Kidney (tissue), 14 donors: Measurements from ENCODE around the gene BABAM2. TPM values are rescaled to one million over a fixed set of nuclear protein-coding genes. Genes with fewer than 3 reads are reported as not detected.
"Not testable (repeated sequence)": the region's sequence is repeated elsewhere in the genome, so short reads cannot be mapped to it uniquely, and the experiment has no call there.

ENCODE experiments used
- DNase-seq, 5 donors: peaks; one replicate each; pipeline ENCODE4 v3.0.0-alpha.2; 2013 to 2020
- FAIRE-seq: peaks from 2 replicates; lab custom pipeline; 2012; peaks lifted over from hg19 to GRCh38; lab: Jason Lieb, UNC
- H3K27ac ChIP-seq, 2 donors: one replicate each; pipeline ENCODE4 v1.7.0; 2013; ENCODE audit warnings: low read depth in 2 of 2, low read length in 2 of 2, inconsistent platforms in 1 of 2
- H3K27me3 ChIP-seq: one replicate; pipeline ENCODE4 v1.7.1; 2013; ENCODE audit warnings: low read length, inconsistent platforms; ENCODE audit not compliant: control insufficient read depth, insufficient read depth
- H3K36me3 ChIP-seq, 3 donors: one replicate each; pipeline versions ENCODE4 v1.7.0 to v1.7.1; 2013; ENCODE audit warnings: low read length in 3 of 3, control low read depth in 1 of 3, inconsistent platforms in 1 of 3; ENCODE audit not compliant: insufficient read depth in 3 of 3, control insufficient read depth in 2 of 3
- H3K4me1 ChIP-seq, 3 donors: one replicate each; pipeline versions ENCODE4 v1.7.0 to v1.7.1; 2013; ENCODE audit warnings: low read length in 3 of 3, inconsistent platforms in 1 of 3, low read depth in 1 of 3; ENCODE audit not compliant: control insufficient read depth in 2 of 3, insufficient read depth in 2 of 3
- H3K4me3 ChIP-seq, 3 donors: one replicate each; pipeline versions ENCODE4 v1.7.0 to v1.8.1; 2013; ENCODE audit warnings: low read length in 3 of 3, control low read depth in 1 of 3, inconsistent platforms in 1 of 3
- H3K9ac ChIP-seq, 3 donors: one replicate each; pipeline versions ENCODE4 v1.7.0 to v1.7.1; 2013; ENCODE audit warnings: low read length in 3 of 3, control low read depth in 1 of 3, inconsistent platforms in 1 of 3
- H3K9me3 ChIP-seq, 3 donors: one replicate each; pipeline versions ENCODE4 v1.7.0 to v1.7.1; 2013; ENCODE audit warnings: low read length in 3 of 3, control low read depth in 1 of 3, inconsistent platforms in 1 of 3; ENCODE audit not compliant: control insufficient read depth in 2 of 3, insufficient read depth in 1 of 3
- intact Hi-C: fragments of 100-400 bp; cut with DNase I; formaldehyde crosslinking; loops from one replicate; pipeline ENCODE4 v1.11.1; 2022
- polyA plus RNA-seq: library from polyadenylated mRNA; stranded (reverse); fragments of 350-450 nt; fragmentation: Illumina TruSeq; extraction: RNeasy Lipid Tissue Mini Kit (QIAGEN cat#74804); gene quantifications from one replicate; pipeline ENCODE4 v1.2.3, GENCODE V29; 2014; ENCODE audit warnings: low read depth, low replicate concordance; ENCODE audit not compliant: insufficient read depth
- total RNA-seq: library from RNA; stranded (reverse); fragmentation: NEBNext Ultra II Directional; extraction: Animal tissue kit (Norgen Biotek cat#: 25700); gene quantifications from one replicate; pipeline ENCODE4 v1.2.1, GENCODE V29; 2021
- TF ChIP-seq, protein P1 (sequence below): IDR thresholded peaks from 3 replicates; pipeline ENCODE4 v1.5.1; 2012; ENCODE audit warnings: mild to moderate bottlenecking, moderate library complexity, borderline replicate concordance; ENCODE audit not compliant: insufficient read depth; ENCODE audit errors: extremely low read depth
- donor health status: control.
- donor health status: control.
- donor health status: control.
- donor health status: control.
- donor health status: control.
- donor health status: DM: yes; HTN: yes; CAD: no.
- donor health status: Normal renal cell carcinoma (clear cell type).

Gene BABAM2
- total and polyA plus RNA-seq, 2 donors from 2014 or later = 68.4 to 74.1 TPM

DNA sequence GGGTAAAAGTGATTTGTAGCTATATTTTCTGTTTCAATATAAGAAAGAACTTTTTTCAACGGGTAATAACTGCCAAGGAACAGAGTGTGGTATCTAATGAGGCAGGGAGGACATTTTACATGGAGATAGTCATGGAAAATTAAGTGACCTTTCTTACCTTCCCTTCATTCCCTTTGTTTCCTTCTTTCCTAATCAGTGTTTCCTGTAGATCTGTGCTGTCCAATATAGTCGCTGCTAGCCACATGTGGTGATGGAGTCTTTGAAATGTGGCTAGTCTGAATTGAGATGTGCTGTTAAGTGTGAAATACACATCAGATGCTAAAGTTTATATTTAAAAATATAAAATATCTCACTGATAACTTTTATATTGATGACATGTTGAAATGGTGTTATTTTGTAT, 81.8 kb downstream of the BABAM2 start:
- no peak for FAIRE-seq
- Histone ChIP-seq H3K4me1 (peaks cover 0 to 3% (median under 1%) of the 10 kb centered on the region in 3 donors), H3K9ac (no peak overlapping the region), H3K9me3 (no peaks in the 10 kb centered on the region), H3K36me3 (no peaks in the 10 kb centered on the region), H3K27ac (no peak overlapping the region), H3K4me3 (no peak overlapping the region), H3K27me3 (no peaks in the 10 kb centered on the region)
- intact Hi-C loops = no loop called here
- DNase-seq = no peak
- TF ChIP-seq, protein P1, sequence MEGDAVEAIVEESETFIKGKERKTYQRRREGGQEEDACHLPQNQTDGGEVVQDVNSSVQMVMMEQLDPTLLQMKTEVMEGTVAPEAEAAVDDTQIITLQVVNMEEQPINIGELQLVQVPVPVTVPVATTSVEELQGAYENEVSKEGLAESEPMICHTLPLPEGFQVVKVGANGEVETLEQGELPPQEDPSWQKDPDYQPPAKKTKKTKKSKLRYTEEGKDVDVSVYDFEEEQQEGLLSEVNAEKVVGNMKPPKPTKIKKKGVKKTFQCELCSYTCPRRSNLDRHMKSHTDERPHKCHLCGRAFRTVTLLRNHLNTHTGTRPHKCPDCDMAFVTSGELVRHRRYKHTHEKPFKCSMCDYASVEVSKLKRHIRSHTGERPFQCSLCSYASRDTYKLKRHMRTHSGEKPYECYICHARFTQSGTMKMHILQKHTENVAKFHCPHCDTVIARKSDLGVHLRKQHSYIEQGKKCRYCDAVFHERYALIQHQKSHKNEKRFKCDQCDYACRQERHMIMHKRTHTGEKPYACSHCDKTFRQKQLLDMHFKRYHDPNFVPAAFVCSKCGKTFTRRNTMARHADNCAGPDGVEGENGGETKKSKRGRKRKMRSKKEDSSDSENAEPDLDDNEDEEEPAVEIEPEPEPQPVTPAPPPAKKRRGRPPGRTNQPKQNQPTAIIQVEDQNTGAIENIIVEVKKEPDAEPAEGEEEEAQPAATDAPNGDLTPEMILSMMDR = no peak

DNA sequence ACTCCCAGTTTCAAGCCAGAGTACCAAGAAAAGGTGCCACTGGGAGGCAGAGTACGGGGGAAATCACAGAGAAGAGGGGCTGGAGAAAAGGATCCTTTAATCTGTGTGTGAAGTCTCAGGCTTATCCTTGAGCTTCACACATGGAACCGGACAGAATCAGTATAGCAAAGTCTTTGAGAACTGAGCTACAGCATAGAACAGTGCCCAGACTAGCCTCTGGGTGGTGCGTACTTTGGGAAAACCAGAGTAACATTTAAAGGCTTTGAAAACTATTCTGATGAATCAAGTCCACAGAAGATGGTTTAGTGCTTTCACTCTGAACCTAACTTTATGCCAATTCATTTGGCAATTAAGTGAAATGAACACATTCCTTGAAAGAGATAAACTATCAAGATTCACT, 83.1 kb downstream of the BABAM2 start:
- intact Hi-C loops = no loop called here
- Histone ChIP-seq H3K9me3 (no peaks in the 10 kb centered on the region), H3K27ac (no peak overlapping the region), H3K4me1 (no peaks in the 10 kb centered on the region), H3K36me3 (no peaks in the 10 kb centered on the region), H3K9ac (no peak overlapping the region), H3K4me3 (no peak overlapping the region), H3K27me3 (no peaks in the 10 kb centered on the region)
- TF ChIP-seq, protein P1 = peak; percentile 2
- no peak for FAIRE-seq
- peak in 1 of 5 donors; percentile 16 for DNase-seq

DNA sequence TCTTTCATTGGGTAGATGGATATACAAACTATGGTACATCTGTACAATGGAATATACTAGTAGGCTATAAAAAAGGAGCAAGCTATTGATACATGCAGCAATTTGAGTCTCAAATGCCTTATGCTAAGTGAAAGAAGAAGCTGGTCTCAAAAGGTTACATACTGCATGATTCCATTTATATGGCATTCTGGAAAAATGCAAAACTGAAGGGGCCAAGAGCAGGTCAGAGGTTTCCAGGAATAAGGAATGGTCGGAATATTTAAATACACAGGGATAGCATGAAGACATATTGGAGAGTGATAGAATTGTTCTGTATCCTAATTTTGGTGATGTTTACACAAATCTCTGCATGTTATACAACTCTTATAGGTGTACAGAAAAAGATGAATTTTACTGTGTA, 85.8 kb downstream of the BABAM2 start:
- Histone ChIP-seq H3K27me3 (no peaks in the 10 kb centered on the region), H3K36me3 (no peaks in the 10 kb centered on the region), H3K27ac (no peak overlapping the region), H3K9ac (no peak overlapping the region), H3K4me3 (no peak overlapping the region), H3K4me1 (no peaks in the 10 kb centered on the region), H3K9me3 (no peaks in the 10 kb centered on the region)
- intact Hi-C loops = no loop called here
- FAIRE-seq = no peak
- DNase-seq = no peak
- TF ChIP-seq, protein P1 = no peak

DNA sequence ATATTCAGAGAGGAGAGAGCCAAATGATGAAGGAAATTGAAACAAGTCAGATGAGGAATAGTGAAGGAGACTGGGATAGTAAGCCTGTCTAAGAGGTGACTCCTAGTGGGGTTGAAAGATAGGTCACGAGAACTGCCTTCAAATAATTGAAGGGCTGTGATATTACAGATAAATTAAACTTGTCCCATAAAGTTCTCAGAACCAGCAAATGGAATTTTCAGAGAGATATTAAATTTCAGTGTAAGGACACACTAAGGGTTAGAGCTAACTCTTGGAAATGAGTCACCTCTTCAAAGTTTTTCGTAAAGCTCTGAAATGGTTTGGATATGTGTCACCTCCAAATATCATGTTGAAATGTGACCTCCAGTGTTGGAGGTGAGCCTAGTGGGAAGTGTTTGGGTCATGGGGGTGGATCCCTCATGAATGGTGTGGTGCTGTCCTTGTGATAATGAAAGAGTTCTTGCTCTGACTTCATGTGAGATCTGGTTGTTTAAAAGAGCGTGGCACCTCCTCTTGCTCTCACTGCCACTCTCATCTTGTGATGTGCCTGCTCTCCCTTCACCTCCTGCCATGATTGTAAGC, 87.3 kb downstream of the BABAM2 start:
- Histone ChIP-seq H3K36me3 (no peaks in the 10 kb centered on the region), H3K9ac (no peak overlapping the region), H3K27me3 (no peaks in the 10 kb centered on the region), H3K4me3 (no peak overlapping the region), H3K4me1 (no peaks in the 10 kb centered on the region), H3K27ac (no peak overlapping the region), H3K9me3 (no peaks in the 10 kb centered on the region)
- FAIRE-seq (no peak), DNase-seq (no peak)
- TF ChIP-seq, protein P1 = no peak
- intact Hi-C loops = no loop called here

DNA sequence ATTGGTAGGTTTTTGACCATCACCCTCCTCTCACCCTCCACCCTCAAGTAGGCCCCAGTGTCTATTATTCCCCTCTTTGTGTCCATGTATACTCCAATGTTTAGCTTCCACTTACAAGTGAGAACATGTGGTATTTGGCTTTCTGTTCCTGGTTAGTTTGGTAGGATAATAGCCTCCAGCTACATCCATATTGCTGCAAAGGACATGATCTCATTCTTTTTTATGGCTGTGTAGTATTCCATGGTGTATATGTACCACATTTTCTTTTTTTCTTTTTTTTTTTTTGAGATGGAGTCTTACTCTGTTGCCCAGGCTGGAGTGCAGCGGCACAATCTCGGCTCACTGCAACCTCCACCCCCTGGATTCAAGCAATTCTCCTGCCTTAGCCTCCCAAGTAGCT, 88.2 kb downstream of the BABAM2 start:
- not testable (repeated sequence) for H3K4me1 ChIP-seq, FAIRE-seq

More for the DNA sequence above, 88.2 kb downstream of the BABAM2 start:
- DNase-seq, H3K27ac ChIP-seq, H3K36me3 ChIP-seq, H3K27me3 ChIP-seq, H3K9me3 ChIP-seq, H3K4me3 ChIP-seq, intact Hi-C loops, H3K9ac ChIP-seq: not testable (repeated sequence)
